Measurements from ENCODE around the gene BCL11B.

The BCL11B gene

DNA sequence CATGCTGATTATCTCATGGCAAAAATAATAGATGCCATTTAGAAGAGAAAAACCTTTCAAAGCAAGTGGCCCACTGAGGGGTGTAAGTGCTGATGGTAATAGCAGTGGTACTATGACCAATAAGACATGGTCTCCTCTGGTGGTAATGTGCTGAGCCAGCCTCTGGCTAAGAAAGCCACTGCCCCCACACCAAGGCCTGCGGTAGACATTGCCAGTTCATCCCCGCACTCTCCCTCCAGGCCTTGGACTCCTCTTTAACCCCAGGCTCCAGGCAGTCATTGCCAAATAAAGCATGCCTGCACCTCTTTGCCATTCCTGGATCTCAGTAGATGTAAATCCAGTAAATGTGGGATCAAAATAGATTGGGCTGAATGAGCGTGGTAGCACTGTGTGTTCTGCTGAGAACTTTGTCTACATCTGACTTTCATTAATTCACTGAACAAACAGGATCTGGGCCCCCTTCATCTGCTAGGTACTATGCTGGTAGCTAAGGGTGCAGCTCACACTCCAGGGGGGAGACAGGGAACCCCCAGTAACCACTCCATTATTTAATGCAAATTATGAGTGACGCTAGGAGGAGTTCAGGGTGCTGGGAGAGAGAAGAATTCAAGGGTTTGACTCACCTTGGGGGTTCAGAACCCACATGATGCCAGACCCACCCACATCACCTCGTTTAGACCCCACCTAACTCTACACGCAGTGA lies 89.3 kb downstream of the BCL11B start:
- DNase-seq (ENCODE audit: low read depth, low spot score), result no peak

DNA sequence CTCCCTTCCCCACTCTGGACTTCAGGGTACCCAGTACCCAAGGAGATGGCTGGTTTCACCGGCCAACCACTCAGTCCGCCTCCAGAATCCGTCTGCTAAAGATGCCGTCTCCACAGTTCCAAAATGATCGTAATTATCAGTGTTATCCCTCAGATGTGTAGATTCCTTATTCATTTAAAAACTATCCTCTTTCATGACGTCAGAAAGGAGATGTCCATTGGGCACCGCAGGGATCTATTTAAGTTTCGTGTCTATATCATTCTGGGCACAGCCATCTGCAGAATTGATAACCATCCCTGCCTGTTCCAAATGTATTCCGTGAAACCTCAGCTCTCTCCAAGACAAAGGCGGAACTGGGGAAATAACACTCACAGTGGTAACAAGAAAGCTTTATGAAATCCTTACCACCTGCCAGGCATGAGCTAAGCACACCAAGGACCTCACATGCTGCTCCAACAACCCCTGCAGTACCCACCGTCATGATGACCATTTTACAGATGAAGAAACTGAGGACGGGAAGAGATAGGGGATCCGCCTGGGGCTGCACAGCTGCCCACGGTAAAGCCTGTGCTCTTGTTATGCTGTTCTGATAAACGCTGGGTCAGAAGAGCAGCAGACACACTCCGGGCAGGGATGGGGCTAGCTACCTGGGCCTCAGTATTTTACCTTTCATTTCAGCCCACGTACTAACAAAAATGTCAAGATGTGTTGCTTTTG lies 90.0 kb downstream of the BCL11B start:
- DNase-seq (ENCODE audit: low read depth, low spot score), result no peak

DNA sequence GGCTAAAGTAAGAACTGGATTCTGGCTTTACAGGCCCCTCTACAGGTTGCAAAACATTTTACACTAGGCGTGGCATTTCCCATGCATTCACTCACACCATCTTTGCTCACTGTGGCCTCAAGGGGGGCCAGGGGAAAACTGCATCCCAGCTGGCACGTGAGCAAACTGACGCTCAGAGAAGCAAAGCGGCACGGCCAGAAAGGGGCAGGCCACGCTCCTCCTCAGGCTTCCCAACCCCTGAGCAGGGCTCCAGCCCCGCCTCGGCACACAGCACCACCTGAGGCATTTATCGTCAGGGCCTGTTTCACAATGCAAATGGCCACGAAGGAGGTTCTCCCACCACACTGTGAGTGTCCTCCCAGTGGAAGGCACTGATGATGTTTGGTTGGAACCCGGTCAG lies 90.8 kb downstream of the BCL11B start:
- no peak for DNase-seq (ENCODE audit: low read depth, low spot score)

DNA sequence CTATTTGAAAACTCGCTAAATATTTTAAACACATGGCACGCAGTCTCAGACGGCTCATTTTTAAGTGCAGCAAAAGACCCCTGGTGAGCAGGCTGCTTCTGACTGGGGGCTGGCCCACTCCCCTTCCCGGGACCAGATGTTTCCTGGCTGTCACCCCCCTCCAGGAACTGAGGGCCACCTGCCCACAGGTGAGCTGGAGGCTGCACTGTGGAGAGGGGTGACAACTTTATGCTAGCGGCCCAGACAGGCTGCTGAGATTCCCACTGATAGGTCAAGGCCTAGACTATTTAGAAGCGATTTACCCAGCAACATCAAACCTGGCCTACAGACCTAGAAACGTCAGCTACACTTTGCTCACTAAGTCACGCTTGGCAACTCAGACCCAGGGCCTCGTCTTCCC lies 92.1 kb downstream of the BCL11B start:
- DNase-seq (ENCODE audit: low read depth, low spot score), result no peak

DNA sequence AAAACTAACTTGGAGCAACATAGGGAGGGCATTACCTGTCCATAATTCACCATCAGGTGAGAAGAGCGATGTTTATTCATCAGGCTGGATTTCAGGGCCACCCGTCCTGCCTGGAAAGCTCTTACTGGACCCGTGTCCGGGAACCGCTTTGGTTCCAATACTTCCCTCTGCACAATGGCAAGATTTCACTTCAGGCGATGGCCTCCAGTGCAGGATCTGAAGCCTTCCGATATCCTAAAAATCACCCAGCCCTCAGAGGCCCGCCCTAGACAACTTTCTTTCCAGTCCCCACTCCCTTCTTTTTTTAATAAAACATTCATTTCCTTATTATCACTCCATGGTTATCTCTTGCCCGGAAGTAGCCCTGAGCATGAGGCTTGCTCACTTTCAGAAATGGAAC lies 92.5 kb downstream of the BCL11B start:
- no peak for DNase-seq (ENCODE audit: low read depth, low spot score)

DNA sequence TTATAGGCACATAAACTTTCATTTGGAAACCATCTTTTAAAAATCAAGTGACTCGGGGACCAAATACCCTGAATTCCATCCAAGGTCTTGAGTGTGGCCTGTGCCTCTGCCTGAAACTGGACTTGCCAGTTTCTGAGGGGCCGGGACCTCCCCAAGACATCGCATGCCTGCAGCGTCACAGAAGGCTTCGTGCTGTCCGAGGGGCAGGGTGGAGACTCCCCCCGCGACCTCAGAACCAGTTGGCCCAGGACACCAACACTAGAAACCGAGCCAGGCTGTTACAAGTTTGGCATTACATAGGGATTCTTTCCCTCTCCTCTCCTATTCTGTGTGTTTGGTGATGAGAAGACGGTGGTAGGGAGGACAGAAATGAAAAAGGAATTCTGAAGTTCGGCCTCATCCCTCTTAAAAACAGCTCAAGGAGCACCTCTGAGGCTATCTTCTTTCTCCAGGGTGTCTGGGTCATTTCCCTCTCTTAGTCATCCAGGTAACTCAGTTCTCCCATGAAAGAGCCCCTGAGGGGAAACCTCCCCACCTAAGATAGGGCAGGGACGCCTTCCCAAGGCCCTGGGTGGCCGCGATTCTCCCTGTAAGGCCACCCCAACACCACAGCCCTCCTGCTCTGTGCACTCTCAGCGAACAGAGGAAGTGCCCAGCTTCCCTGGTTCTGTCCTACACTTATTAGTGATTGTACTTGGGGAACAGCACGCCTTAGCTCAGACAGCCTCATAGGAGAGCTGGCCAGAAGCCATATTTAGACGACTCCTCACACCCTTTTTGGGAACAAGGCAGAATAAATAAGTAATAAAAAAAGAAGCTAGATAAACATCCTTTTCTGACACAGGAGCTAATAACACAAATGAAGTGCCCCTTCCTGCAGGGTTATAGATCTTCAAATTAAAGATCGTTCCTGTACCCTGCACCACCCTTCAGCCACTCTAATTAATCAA lies 93.8 kb downstream of the BCL11B start:
- no peak for DNase-seq (ENCODE audit: low read depth, low spot score)

DNA sequence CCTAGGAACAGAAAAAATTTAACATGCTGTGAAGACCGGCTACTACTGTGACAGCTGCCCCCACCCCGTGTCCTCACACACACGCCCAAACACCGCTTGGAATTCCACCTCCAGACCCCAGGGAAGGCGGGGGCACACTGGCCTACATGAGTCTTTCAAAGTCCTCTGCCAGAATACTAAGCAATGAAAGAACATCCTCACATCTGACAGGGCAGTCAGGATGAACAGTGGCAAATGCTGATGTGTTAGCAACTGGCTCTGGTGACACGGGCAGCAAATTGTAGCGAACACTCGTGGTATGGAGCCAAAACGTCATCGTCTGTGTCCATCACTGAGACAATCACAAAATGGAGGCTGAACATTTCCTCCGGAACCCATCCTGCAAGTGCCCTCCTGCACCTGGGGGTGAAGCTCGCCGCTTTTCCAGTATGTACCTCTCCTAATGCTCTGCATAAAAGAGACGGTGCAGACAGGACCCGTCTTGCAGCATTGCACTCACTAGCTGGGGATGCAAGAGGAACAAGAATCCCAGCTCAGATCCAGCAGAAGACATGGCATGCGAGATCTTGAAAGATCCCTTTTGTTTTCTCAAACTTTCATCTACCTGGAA lies 94.8 kb downstream of the BCL11B start:
- no peak for DNase-seq (ENCODE audit: low read depth, low spot score)

DNA sequence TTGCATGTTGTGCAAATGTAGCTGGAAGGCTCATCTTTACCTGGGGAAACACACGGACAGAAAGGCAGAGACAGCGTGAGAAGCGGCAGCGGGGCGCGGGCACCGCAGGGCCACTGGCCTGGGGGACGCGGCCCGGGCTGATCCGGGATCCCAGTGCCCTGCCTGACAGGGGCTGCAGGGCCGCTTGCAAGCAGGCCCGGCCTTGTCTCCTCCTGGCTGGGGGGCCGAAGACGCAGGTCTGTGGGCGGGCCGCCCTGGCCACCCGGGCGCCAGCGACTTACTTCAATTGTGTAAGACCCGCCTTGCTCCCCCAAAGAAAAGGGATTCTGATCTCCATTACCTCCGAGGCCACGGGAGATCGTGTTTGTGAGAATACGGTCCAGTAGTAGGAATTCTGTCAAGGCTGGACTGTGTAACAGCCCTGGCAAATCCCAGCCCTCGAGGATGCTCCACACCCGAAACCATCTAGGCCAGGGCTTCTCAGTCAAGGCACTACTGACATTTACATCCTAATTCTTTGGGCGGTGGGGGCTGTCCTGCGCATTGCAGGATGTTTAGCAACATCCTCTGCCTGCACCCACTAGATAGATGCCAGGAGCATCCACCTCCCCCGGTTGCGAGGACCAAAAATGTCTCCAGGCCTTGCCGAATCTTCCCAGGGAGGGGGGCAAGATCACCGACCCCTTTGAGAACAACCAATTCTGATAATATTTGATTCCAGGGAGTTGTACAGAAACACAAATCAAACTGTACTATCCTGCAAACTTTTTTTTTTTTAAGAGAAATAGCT lies 95.6 kb downstream of the BCL11B start:
- no peak for DNase-seq (ENCODE audit: low read depth, low spot score)

DNA sequence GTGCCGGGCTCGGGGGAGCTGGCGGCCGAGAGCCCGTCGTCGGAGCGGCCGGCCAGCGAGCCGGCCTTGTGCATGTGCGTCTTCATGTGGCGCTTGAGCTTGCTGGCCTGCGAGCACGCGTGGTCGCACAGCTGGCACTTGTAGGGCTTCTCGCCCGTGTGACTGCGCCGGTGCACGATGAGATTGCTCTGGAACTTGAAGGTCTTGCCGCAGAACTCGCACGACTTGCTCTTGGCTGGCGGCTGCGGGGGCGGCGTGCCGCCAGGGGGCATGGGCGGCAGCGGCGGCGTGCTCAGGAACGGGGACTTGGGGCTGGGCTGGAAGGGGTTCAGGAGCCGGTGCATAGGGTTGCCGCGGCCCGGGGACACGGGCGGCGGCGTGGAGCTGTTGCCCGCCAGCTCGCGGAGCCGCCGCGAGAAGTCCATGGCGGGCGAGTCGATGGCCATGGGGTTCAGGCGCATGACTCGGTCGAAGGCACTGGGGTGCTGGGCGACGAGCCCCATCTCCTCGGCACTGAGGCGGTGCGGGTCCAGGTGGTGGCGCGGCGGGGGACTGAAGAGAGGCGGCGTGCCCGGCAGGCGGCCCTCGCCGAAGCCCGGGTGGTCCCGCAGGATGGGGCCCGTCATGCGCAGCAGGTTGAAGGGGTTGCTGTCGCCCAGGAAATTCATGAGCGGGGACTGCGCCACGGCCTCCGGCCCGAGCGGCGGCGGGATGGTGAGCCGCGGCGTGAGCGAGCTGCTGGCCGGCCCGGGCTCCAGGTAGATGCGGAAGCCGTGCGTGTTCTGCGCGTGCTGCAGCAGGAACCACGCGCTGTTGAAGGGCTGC lies 96.5 kb downstream of the BCL11B start:
- no peak for DNase-seq (ENCODE audit: low read depth, low spot score)

DNA sequence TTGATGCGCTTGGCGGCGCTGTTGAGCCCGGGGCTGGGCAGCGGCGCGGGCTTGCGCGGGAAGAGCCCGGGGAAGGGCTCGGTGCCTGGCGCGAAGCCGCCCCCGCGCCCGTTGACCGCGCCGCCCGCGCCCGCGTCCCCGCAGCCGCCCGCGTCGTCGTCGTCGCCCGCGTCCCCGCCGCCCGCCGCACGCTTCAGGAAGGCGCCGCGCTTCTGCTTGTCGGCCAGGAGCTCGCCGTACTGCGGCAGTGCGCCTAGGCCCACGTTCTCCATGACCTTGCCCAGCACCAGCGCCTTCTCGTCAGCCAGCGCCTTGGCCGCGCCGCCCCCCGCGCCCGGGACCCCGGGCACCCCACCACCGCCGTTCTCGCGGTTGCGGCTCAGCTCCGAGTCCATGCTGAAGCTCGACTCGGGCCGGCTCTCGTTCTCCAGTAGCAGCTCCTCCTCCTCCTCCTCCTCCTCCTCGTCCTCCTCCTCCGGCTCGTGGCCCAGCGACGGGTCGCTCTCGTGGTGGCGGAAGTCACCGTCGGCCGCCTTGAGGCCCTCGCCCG lies 97.2 kb downstream of the BCL11B start:
- no peak for DNase-seq (ENCODE audit: low read depth, low spot score)

DNA sequence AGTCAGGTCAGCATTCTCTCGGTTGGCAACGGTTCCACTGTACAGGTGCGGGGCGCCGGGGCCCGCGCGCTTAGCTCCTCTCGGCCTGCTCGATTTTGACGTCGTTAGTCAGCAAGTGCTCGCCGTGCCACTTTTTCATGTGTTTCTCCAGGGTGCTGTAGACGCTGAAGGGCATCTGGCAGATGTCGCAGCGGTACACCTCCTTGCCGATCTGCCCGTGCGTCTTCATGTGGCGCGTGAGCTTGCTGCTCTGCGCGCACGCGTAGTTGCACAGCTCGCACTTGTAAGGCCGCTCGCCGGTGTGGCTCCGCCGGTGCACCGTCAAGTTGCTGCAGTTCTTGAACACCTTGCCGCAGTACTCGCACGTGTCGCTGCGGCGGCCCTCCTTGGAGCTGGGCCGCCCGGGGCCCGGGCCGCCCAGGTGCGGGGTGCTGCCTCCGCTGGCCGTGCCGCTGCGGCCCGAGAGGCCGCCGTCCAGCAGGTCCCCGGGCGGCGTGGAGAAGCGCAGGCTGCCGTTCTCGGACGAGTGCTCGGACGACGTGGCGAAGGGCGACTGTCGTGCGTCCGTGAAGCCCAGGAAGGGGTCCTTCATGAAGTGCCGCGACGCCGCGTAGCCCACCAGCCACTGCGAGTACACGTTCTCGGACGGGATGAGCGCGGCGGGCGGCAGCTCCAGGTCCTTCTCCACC lies 97.8 kb downstream of the BCL11B start:
- no peak for DNase-seq (ENCODE audit: low read depth, low spot score)

DNA sequence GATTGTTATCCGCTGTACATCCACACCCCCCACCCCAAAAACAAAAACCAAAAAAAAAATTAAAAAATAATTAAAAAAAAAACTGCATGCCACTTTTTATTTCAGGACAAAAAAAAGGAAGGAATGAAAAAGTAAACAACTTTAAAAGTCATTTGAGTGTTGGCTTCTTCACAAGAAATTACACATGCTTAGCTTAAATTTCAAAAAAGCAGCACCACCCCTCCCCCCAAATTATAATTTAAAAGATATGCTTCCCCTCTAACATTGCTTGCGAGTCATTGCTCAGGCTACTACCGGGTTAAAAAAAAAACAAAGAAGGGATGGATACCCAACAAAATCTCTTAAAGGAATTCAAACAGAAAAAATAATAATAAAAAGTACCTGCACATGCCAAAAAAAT lies 98.5 kb downstream of the BCL11B start:
- no peak for DNase-seq (ENCODE audit: low read depth, low spot score)

DNA sequence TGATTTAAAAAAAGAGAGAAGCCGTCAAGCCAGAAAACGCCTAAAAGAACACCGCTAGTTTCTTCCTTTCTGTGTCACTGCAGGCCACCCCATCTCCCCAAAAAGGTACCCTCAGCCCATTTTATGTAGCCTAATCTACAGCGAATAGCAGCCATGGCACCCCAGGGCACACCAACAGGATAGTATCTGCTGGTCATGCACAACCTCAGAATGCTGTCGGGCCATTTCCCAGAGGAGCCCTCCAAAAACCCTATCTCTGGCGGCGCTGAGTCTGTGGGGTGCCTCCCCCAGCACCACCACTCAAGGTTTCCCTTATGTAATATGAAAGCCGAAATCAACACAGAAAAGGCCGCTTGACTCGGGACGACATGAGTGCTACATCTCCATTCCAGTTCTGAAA lies 98.9 kb downstream of the BCL11B start:
- DNase-seq (ENCODE audit: low read depth, low spot score), result no peak

DNA sequence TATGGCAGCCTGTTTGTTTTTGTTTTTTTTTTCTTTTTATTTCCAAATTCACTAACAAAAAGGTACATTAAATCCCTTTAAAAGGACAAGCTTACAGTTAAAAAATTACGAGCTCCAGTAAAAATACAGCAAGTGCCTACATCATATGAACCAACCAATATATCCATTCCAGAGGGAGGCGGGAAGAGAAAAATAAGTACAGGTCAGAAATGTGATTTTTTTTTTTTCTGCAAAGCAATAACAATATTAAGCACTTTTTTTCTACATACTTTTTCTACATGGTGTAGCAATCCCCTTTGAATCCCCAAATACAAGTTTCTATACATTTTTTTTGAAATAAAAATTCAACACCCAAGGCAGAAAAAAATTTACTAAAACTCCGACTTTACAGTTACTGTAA lies 100.6 kb downstream of the BCL11B start:
- no peak for DNase-seq (ENCODE audit: low read depth, low spot score)

DNA sequence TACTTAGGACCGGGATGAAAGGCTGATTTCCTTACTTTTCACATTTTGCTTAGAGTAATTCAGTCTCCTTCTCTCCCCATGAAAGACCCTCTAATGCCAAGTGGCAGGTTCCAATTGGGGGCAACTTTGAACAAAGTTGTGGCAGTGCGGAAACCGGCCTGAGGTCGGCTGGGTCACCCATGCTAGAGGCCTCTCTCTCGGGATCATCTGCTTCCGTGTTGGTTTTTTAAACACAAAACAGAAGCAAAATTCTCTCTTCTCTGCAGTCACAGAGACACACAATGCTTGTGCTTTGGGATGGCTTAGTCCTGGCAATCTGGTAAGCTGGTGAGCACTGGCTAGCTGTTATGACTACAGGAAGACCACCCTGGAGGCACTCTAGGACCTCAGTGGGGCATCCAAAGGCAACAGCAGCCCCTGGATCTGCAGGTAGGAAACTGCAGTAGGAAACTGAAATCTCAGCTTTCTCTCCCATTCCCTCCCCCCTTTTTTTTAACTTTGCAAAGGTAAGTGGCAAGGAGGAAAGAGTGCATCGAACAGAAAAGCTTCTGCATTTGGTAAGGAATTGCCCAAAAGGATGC lies 102.1 kb downstream of the BCL11B start:
- DNase-seq (ENCODE audit: low read depth, low spot score), result no peak

DNA sequence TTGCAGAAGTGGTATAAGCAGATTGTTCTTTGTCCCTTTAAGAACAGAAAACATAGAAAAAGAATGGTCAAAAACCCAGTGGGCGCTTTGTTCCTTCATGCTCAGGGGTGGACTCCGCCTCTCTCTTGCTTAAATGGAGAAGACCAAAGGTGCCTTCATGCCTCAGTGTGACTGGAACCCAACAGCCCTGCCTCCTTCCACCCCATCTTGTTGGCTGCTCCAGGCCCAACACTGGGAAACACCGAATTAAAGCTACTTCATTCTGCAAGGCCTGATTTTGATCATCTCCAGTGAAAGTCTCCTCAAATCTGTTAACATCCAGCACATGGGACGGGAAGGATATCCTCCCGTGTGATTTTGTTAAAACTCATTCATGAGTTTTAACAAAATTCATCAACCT lies 103.7 kb downstream of the BCL11B start:
- no peak for DNase-seq (ENCODE audit: low read depth, low spot score)

DNA sequence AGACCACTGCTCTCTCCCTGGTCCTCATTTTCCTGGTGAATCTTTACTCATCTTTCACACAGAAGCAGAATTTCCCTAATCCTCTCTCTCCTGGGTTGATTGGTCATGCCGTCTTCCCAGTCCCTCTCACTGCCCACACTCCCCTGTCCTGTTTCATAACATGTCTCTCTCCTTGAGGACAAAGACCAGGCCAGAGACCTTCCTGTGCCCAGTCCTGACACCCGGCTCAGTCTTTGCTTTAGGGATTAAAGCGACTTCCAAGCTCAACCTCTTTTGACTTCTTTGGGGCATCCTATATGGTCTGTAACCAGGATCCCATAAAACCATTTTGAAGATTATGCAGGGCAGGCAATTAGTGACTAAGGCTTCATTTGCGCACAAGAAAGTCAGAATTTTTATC lies 105.5 kb downstream of the BCL11B start:
- DNase-seq (ENCODE audit: low read depth, low spot score), result no peak

DNA sequence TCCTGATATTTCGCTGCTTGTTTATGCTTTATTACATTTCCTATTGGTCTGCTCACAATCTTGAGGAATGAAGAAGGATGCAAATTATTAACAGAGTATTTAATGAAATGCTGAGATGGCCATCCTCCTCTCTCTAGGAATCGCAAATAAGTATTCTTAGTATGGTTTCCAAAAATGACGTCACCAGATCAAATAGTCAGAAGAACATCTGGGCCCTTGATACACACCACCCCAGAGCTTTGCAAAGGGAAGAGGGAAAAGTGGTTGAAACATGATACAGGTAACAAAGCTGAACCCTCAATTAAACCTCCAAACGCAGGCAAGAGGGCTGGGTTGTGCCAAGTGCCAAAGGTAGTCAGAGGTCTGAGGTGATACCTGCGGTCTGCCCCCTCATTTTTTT lies 107.3 kb downstream of the BCL11B start:
- no peak for DNase-seq (ENCODE audit: low read depth, low spot score)

DNA sequence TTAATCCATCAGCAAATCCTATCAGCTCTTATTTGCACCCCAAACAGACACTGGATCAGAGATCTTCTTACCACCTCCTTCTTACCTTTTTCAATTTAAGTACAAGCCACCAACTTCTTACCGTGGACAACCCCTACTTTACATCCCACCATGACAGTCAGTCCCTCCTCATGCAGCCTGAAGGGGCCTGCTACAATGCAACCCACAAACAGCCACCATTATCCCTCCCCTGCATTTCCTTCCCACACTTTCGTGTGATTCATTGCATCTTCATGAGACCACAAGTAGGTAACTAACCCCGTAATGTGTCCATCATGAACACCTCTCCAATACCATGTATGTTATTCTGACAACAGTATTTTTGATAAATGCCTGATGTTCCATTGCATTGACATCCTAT lies 108.6 kb downstream of the BCL11B start:
- DNase-seq (ENCODE audit: low read depth, low spot score), result no peak
